Immature natural killer cell (primary cell): Measurements from ENCODE around the gene MYO5A. TPM values are rescaled to one million over a fixed set of nuclear protein-coding genes. Genes with fewer than 3 reads are reported as not detected.
"Not testable (repeated sequence)": the region's sequence is repeated elsewhere in the genome, so short reads cannot be mapped to it uniquely, and the experiment has no call there.

Experiments used
- DNase-seq, 3 donors: peaks; one replicate each; pipeline ENCODE4 v3.0.0; 2022; ENCODE audit warnings: mixed read lengths in 1 of 3
- H3K27ac Mint-ChIP-seq, 6 donors: one replicate each; pipeline ENCODE4 v1.8.0; 2020; ENCODE audit warnings: mixed read lengths in 6 of 6, mild to moderate bottlenecking in 5 of 6, inconsistent platforms in 4 of 6, moderate library complexity in 3 of 6
- H3K27me3 Mint-ChIP-seq, 3 donors: one replicate each; pipeline ENCODE4 v1.8.0; 2020 to 2021; ENCODE audit warnings: low read depth in 3 of 3, mild to moderate bottlenecking in 3 of 3, mixed read lengths in 3 of 3, moderate library complexity in 3 of 3, inconsistent platforms in 1 of 3
- H3K36me3 Mint-ChIP-seq, 3 donors: one replicate each; pipeline ENCODE4 v1.8.0; 2020; ENCODE audit warnings: mixed read lengths in 3 of 3, inconsistent platforms in 2 of 3, mild to moderate bottlenecking in 2 of 3
- H3K4me1 Mint-ChIP-seq, 2 donors: one replicate each; pipeline ENCODE4 v1.8.0; 2020; ENCODE audit warnings: inconsistent platforms in 2 of 2, mild to moderate bottlenecking in 2 of 2, mixed read lengths in 2 of 2, moderate library complexity in 1 of 2
- H3K4me3 Mint-ChIP-seq, 5 donors: one replicate each; pipeline ENCODE4 v1.8.0; 2020; ENCODE audit warnings: mild to moderate bottlenecking in 5 of 5, mixed read lengths in 5 of 5, inconsistent platforms in 3 of 5, moderate library complexity in 3 of 5
- H3K9me3 Mint-ChIP-seq, 6 donors: one replicate each; pipeline ENCODE4 v1.8.0; 2020; ENCODE audit warnings: mild to moderate bottlenecking in 6 of 6, mixed read lengths in 6 of 6, inconsistent platforms in 4 of 6, moderate library complexity in 3 of 6
- polyA plus RNA-seq, 3 donors: library from polyadenylated mRNA; unstranded; fragments of 300-500 nt; fragmentation: Illumina TruSeq; gene quantifications; one replicate each; pipeline ENCODE4 v1.2.3, GENCODE V29; 2021

Gene MYO5A
- polyA plus RNA-seq, 3 donors from 2014 or later = 2.0 to 10.9 (median 5.9) TPM

- no peaks in the 10 kb centered on the region for H3K36me3 Mint-ChIP-seq
- no peaks in the 10 kb centered on the region for H3K9me3 Mint-ChIP-seq
- no peaks in the 10 kb centered on the region for H3K27me3 Mint-ChIP-seq
- no peak for DNase-seq
- H3K4me3 Mint-ChIP-seq = no peak overlapping the region
- peaks cover 24 to 53% of the 10 kb centered on the region in 2 donors for H3K4me1 Mint-ChIP-seq
- peak overlapping the region in 1 of 6 donors; percentile 48 for H3K27ac Mint-ChIP-seq
These were observed 19.0 kb downstream of the MYO5A start for GRCh38 chr15:52509500-52510245.

GRCh38 chr15:52506549-52506948 lies 22.1 kb downstream of the MYO5A start:
- no peak for DNase-seq
- Mint-ChIP-seq H3K9me3 (no peaks in the 10 kb centered on the region), H3K4me3 (no peak overlapping the region), H3K27ac (peak overlapping the region in 1 of 6 donors; percentile 40), H3K27me3 (no peaks in the 10 kb centered on the region), H3K36me3 (no peaks in the 10 kb centered on the region), H3K4me1 (peaks cover 39 to 72% of the 10 kb centered on the region in 2 donors)

- Mint-ChIP-seq H3K4me3 (no peak overlapping the region), H3K36me3 (no peaks in the 10 kb centered on the region), H3K4me1 (peaks cover 34 to 58% of the 10 kb centered on the region in 2 donors), H3K27me3 (no peaks in the 10 kb centered on the region), H3K27ac (no peak overlapping the region), H3K9me3 (no peaks in the 10 kb centered on the region)
- DNase-seq = no peak
These were observed 23.5 kb downstream of the MYO5A start for GRCh38 chr15:52505151-52505550.

DNA sequence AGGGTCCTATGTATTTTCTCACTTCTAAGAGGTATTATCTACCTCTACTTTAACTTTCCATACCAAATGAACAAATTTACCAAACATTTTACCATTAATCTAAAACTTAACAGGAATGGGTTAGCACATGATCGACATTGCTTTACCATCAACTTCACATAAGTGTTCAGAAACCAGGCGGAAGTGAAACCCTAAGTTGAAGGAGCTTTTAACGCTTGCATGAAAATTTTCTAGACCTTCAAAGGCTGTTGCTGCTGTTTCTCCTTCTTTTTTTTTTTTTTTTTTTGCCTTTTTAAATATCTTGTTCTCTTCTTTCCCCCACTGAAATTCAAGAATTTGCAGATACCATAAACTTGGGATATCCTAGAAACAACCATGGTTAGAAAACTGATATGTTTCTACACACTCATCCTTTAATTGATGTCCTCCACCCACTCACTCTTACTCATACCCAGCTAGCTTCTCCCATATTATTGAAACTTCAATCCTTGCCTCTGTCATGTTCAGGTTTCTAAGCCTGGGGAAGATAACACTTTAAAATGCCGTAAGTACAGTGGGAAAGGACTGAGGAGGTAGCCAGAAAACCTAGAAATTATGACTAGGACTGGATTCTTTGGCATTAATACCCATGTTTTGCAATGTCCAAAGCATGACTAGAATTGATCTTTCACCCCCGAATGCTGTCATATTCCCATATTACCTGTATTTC lies 24.7 kb downstream of the MYO5A start:
- Mint-ChIP-seq H3K36me3 (no peaks in the 10 kb centered on the region), H3K27me3 (no peaks in the 10 kb centered on the region), H3K9me3 (no peaks in the 10 kb centered on the region), H3K4me3 (peak overlapping the region in 1 of 5 donors; percentile 18), H3K27ac (peak overlapping the region in 4 of 6 donors; percentile 60 to 74 (median 62)), H3K4me1 (peaks cover 28 to 46% of the 10 kb centered on the region in 2 donors)
- DNase-seq = no peak

GRCh38 chr15:52502608-52503007 lies 26.1 kb downstream of the MYO5A start:
- H3K36me3 Mint-ChIP-seq = no peaks in the 10 kb centered on the region
- peaks cover 25 to 34% of the 10 kb centered on the region in 2 donors for H3K4me1 Mint-ChIP-seq
- DNase-seq = no peak
- peak overlapping the region in 1 of 6 donors; percentile 49 for H3K27ac Mint-ChIP-seq
- no peak overlapping the region for H3K4me3 Mint-ChIP-seq
- H3K27me3 Mint-ChIP-seq = no peaks in the 10 kb centered on the region
- no peaks in the 10 kb centered on the region for H3K9me3 Mint-ChIP-seq

- Mint-ChIP-seq H3K4me1 (peaks cover 25 to 26% of the 10 kb centered on the region in 2 donors), H3K4me3 (no peak overlapping the region), H3K9me3 (no peaks in the 10 kb centered on the region), H3K27ac (no peak overlapping the region), H3K36me3 (no peaks in the 10 kb centered on the region), H3K27me3 (no peaks in the 10 kb centered on the region)
- DNase-seq = no peak
These were observed 29.2 kb downstream of the MYO5A start for GRCh38 chr15:52499506-52499905.

- Mint-ChIP-seq H3K4me1 (peaks cover 19 to 20% of the 10 kb centered on the region in 2 donors), H3K36me3 (no peaks in the 10 kb centered on the region), H3K27ac (peak overlapping the region in 1 of 6 donors; percentile 8), H3K27me3 (no peaks in the 10 kb centered on the region), H3K9me3 (no peaks in the 10 kb centered on the region), H3K4me3 (no peak overlapping the region)
- no peak for DNase-seq
These were observed 30.0 kb downstream of the MYO5A start for GRCh38 chr15:52498706-52499105.

DNA sequence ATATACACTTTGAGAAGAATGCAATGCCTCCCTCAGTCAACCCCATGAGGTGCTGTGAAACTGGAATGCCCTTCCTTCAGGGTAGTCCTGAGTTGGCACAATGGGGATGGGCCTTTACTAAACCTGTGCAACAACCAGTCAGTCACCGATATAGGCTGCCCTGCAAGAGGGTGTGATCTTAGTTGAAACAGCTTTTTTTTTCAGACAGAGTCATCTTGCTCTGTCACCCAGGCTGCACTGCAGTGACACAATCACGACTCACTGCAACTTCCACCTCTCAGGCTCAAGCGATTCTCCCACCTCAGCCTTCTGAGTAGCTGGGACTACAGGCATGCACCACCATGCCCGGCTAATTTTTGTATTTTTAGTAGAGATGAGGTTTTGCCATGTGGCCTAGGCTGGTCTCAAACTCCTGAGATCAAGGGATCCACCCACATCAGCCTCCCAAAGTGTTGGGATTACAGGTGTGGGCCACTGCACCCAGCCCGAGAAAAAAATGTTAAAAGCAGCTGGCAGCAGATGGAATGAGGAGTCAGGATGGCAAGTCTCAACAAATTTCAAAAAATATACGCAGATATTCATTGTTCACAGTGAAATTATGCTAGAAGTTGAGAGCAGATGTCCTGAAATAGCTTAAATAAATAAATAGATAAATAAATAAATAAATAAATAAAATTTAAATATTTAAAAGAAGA lies 31.8 kb downstream of the MYO5A start:
- no peak for DNase-seq
- Mint-ChIP-seq H3K4me3 (no peak overlapping the region), H3K27me3 (no peaks in the 10 kb centered on the region)

DNA sequence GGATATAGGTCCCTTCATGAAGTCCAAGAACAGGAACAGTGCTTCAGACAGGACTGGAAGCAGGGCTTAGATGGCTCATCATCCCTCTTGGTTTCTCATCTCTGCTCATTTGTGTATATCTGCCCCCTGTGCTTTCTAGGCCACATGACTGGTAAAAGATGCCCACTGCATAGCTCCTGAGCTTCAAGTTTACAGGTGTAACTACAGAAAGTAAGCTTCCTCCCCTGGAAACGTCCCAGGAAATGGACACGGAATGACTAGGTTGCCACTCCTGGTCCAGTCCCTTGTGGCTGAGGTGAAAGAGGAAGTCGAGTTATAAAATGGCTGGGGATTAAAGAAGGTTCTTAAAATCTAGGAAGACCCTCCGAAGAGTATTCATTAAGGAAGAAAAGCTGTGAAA lies 32.5 kb downstream of the MYO5A start:
- Mint-ChIP-seq H3K27me3 (no peaks in the 10 kb centered on the region), H3K27ac (peak overlapping the region in 2 of 6 donors; percentile 1 to 58), H3K4me3 (no peak overlapping the region), H3K4me1 (peaks cover 20 to 23% of the 10 kb centered on the region in 2 donors), H3K36me3 (no peaks in the 10 kb centered on the region), H3K9me3 (no peaks in the 10 kb centered on the region)
- no peak for DNase-seq

More for the DNA sequence above, 31.8 kb downstream of the MYO5A start:
- no peaks in the 10 kb centered on the region for H3K36me3 Mint-ChIP-seq
- H3K4me1 Mint-ChIP-seq = peaks cover 18% of the 10 kb centered on the region in 2 donors
- H3K27ac Mint-ChIP-seq = no peak overlapping the region
- H3K9me3 Mint-ChIP-seq = no peaks in the 10 kb centered on the region

DNA sequence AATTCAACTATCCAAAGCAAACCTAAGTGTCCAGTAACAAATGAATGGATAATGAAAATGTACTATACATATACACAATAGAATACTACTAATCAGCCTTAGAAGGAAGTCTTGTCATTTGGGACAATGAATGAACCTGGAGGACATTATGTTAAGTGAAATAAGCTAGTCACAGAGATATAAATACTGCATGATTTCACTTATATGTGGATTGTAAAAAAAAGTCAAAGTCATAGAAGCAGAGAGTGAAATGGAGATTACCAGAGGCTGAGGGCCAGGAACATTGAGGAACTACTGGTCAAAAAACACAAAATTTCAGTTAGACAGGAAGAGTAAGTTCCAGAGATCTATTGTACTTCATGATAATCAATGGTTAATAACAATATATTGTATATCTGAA lies 33.6 kb downstream of the MYO5A start:
- DNase-seq = no peak
- Mint-ChIP-seq H3K4me3 (no peak overlapping the region), H3K36me3 (no peaks in the 10 kb centered on the region), H3K27ac (no peak overlapping the region), H3K9me3 (no peaks in the 10 kb centered on the region), H3K27me3 (no peaks in the 10 kb centered on the region), H3K4me1 (peaks cover 20 to 23% of the 10 kb centered on the region in 2 donors)

- Mint-ChIP-seq H3K27ac (no peak overlapping the region), H3K4me3 (no peak overlapping the region), H3K27me3 (no peaks in the 10 kb centered on the region), H3K4me1 (peaks cover 26 to 29% of the 10 kb centered on the region in 2 donors), H3K9me3 (no peaks in the 10 kb centered on the region), H3K36me3 (no peaks in the 10 kb centered on the region)
- DNase-seq = no peak
These were observed 34.7 kb downstream of the MYO5A start for GRCh38 chr15:52493968-52494367.

DNA sequence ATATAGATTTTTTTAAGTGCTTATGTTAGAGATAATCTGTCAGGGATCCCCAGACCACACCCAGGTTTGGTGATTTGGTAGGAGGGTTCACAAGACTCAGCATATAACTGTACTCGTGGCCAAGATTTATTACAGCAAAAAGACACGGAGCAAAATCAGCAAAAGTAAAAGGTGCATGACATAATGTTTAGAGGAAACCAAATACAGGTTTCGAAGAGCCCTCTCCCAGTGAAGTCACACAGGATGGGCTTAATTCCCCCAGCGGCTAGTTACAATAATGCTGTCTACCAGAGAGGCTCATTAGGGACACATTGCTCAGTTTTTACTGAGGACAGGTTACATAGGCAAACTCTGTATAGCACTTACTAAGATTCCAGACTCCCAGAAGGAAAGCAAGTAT lies 36.5 kb downstream of the MYO5A start:
- DNase-seq = no peak
- H3K9me3 Mint-ChIP-seq = no peaks in the 10 kb centered on the region
- no peak overlapping the region for H3K27ac Mint-ChIP-seq
- H3K4me1 Mint-ChIP-seq = peaks cover 42 to 46% of the 10 kb centered on the region in 2 donors
- H3K36me3 Mint-ChIP-seq = no peaks in the 10 kb centered on the region
- no peaks in the 10 kb centered on the region for H3K27me3 Mint-ChIP-seq
- no peak overlapping the region for H3K4me3 Mint-ChIP-seq

- Mint-ChIP-seq H3K4me3 (no peak overlapping the region), H3K27me3 (no peaks in the 10 kb centered on the region), H3K36me3 (no peaks in the 10 kb centered on the region), H3K9me3 (no peaks in the 10 kb centered on the region), H3K27ac (no peak overlapping the region), H3K4me1 (peaks cover 47 to 49% of the 10 kb centered on the region in 2 donors)
- DNase-seq = no peak
These were observed 37.2 kb downstream of the MYO5A start for GRCh38 chr15:52491472-52491871.

GRCh38 chr15:52489430-52489829 lies 39.2 kb downstream of the MYO5A start:
- not testable (repeated sequence) for H3K4me3 Mint-ChIP-seq, DNase-seq, H3K9me3 Mint-ChIP-seq, H3K27me3 Mint-ChIP-seq, H3K36me3 Mint-ChIP-seq
- peaks cover 49 to 52% of the 10 kb centered on the region in 2 donors for H3K4me1 Mint-ChIP-seq
- peak overlapping the region in 1 of 6 donors; percentile 92 for H3K27ac Mint-ChIP-seq
